K562 (cell line): ENCODE measurements around the gene GNPAT. TPM values are rescaled to one million over a fixed set of nuclear protein-coding genes. Genes with fewer than 3 reads are reported as not detected.

ENCODE experiments used
- ATAC-seq: fragments of 200-7000 bp; cut with Tn5 transposase; 3 replicates; pipeline ENCODE4 v1.9.1; 2020; ENCODE audit warnings: moderate library complexity
- BruUV-seq: library from RNA; stranded (reverse); fragments of 400-500 nt; replicated peaks from 2 replicates; lab custom pipeline; 2021; lab: Mats Ljungman, UMichigan
- CTCF ChIA-PET: fragments of 300-600 bp; formaldehyde crosslinking; extraction: SDS; loops from one replicate; lab custom pipeline; 2021; ENCODE audit warnings: low intra/inter-chr PET ratio; lab: Yijun Ruan, JAX
- POLR2A ChIA-PET: fragments of 300-600, 350-650 bp; sonication (Branson Sonifier 250); formaldehyde crosslinking; extraction: SDS; loops from one replicate; lab custom pipeline; 2021; ENCODE audit warnings: antibody characterized with exemption, inconsistent platforms; lab: Yijun Ruan, JAX
- DNase-seq, 4 experiments: peaks; one replicate each; pipeline versions ENCODE4 v3.0.0 to v3.0.0-alpha.2; 2011 to 2018; ENCODE audit warnings: low spot score in 3 of 4, mixed read lengths in 3 of 4; ENCODE audit errors: extremely low read depth in 1 of 4
- FAIRE-seq: peaks from 2 replicates; lab custom pipeline; 2011; peaks lifted over from hg19 to GRCh38; lab: Jason Lieb, UNC
- H2AFZ ChIP-seq: 2 replicates; pipeline ENCODE4 v1.6.0; 2011; ENCODE audit warnings: low read depth, low read length, control low read depth, inconsistent platforms
- H3K27ac ChIP-seq: fragments of 200-600 bp; 3 replicates; pipeline ENCODE4 v1.8.0; 2011; ENCODE audit warnings: low read depth, mild to moderate bottlenecking, control low read depth, inconsistent platforms, low read length, moderate library complexity, mixed read lengths; ENCODE audit errors: extremely low read depth
- H3K27me3 ChIP-seq, 2 experiments: fragments of 300-600 bp in 1 of 2; 2 replicates in 1 of 2; 3 replicates in 1 of 2; pipeline versions ENCODE4 v1.6.0 to v1.8.0; 2011; ENCODE audit warnings: inconsistent platforms in 2 of 2, low read length in 2 of 2, mild to moderate bottlenecking in 1 of 2, mixed read lengths in 1 of 2, moderate library complexity in 1 of 2; ENCODE audit not compliant: control insufficient read depth in 2 of 2, insufficient read depth in 2 of 2
- H3K36me3 ChIP-seq: fragments of 300-600 bp; 3 replicates; pipeline ENCODE4 v1.8.0; 2011; ENCODE audit warnings: mild to moderate bottlenecking, low read length, inconsistent platforms; ENCODE audit not compliant: control insufficient read depth, insufficient read depth
- H3K4me1 ChIP-seq, 2 experiments: fragments of 200-600 bp in 1 of 2; replicated peaks in 1 of 2; 2 replicates in 1 of 2; 3 replicates in 1 of 2; pipeline versions ENCODE4 v1.5.1 to v1.8.0; 2011; ENCODE audit warnings: inconsistent platforms in 2 of 2, low read length in 2 of 2, mild to moderate bottlenecking in 1 of 2, mixed read lengths in 1 of 2, moderate library complexity in 1 of 2; ENCODE audit not compliant: control insufficient read depth in 2 of 2, insufficient read depth in 2 of 2
- H3K4me2 ChIP-seq: 2 replicates; pipeline ENCODE4 v1.6.1; 2011; ENCODE audit warnings: low read length, control low read depth, inconsistent platforms, mixed read lengths; ENCODE audit not compliant: insufficient read depth
- H3K4me3 ChIP-seq: fragments of 200-600 bp; sonication (generic), shearing (Covaris generic); 2 replicates; pipeline ENCODE4 v1.5.1; 2016; ENCODE audit warnings: control low read depth, inconsistent platforms
- H3K79me2 ChIP-seq: fragments of 200-600 bp; 3 replicates; pipeline ENCODE4 v1.8.0; 2011; ENCODE audit warnings: low read length, inconsistent platforms; ENCODE audit not compliant: control insufficient read depth, insufficient read depth
- H3K9ac ChIP-seq, 2 experiments: 2 replicates each; pipeline versions ENCODE4 v1.6.0 to v1.6.1; 2011; ENCODE audit warnings: low read depth in 2 of 2, low read length in 2 of 2, control low read depth in 1 of 2, inconsistent platforms in 1 of 2, mild to moderate bottlenecking in 1 of 2, mixed read lengths in 1 of 2; ENCODE audit not compliant: insufficient read depth in 1 of 2
- H3K9me1 ChIP-seq: one replicate; pipeline ENCODE4 v1.6.0; 2011; ENCODE audit warnings: inconsistent platforms, mild to moderate bottlenecking, low read length, moderate library complexity; ENCODE audit not compliant: control insufficient read depth, insufficient read depth
- H3K9me3 ChIP-seq: replicated peaks from 2 replicates; pipeline ENCODE4 v1.5.1; 2011; ENCODE audit warnings: low read depth, low read length, inconsistent platforms; ENCODE audit not compliant: control insufficient read depth, insufficient read depth
- H4K20me1 ChIP-seq: replicated peaks from 2 replicates; pipeline ENCODE4 v1.6.1; 2011; ENCODE audit warnings: low read length, inconsistent platforms, mixed read lengths; ENCODE audit not compliant: control insufficient read depth, insufficient read depth
- CCAR2 ChIP-seq: fragments of 200-400 bp; formaldehyde crosslinking; IDR thresholded peaks from 2 replicates; pipeline ENCODE4 v1.6.1; 2017; ENCODE audit warnings: mild to moderate bottlenecking, low read depth, low read length
- DACH1 ChIP-seq: fragments of 450-650 bp; IDR thresholded peaks from 2 replicates; pipeline ENCODE4 v1.6.1; 2018; ENCODE audit not compliant: partially characterized antibody
- FOS ChIP-seq: IDR thresholded peaks from 3 replicates; pipeline ENCODE4 v1.6.1; 2011; ENCODE audit not compliant: insufficient read length; ENCODE audit errors: extremely low read depth
- HEY1 ChIP-seq: fragments of 250-450 bp; sonication (Bioruptor Pico); IDR thresholded peaks from 2 replicates; pipeline ENCODE4 v1.5.0; 2020; ENCODE audit warnings: mild to moderate bottlenecking, moderate library complexity, borderline replicate concordance
- KAT8 ChIP-seq: fragments of 450-650 bp; IDR thresholded peaks from 2 replicates; pipeline ENCODE4 v1.6.1; 2016; ENCODE audit warnings: low read depth, mild to moderate bottlenecking
- MED1 ChIP-seq: sonication (generic); formaldehyde crosslinking; IDR thresholded peaks from 2 replicates; pipeline ENCODE4 v1.8.1; 2023; ENCODE audit warnings: missing genetic modification reagents, borderline replicate concordance
- NCOA6 ChIP-seq: fragments of 450-650 bp; IDR thresholded peaks from 2 replicates; pipeline ENCODE4 v1.6.1; 2017; ENCODE audit warnings: mild to moderate bottlenecking
- NFATC3 ChIP-seq: fragments of 450-650 bp; IDR thresholded peaks from 2 replicates; pipeline ENCODE4 v1.6.1; 2017; ENCODE audit warnings: mild to moderate bottlenecking
- NR4A1 ChIP-seq, 2 experiments: fragments of 250-450 bp in 1 of 2; fragments of 450-650 bp in 1 of 2; sonication (Bioruptor Pico) in 1 of 2; IDR thresholded peaks; 2 replicates each; pipeline versions ENCODE4 v1.4.0 to v1.6.1; 2016 to 2020; ENCODE audit warnings: mild to moderate bottlenecking in 2 of 2, missing compliant biosample characterization in 1 of 2, missing genetic modification characterization in 1 of 2, moderate library complexity in 1 of 2
- POLR2G ChIP-seq: fragments of 200-400 bp; formaldehyde crosslinking; IDR thresholded peaks from 2 replicates; pipeline ENCODE4 v1.6.1; 2017; ENCODE audit warnings: low read depth, mild to moderate bottlenecking, antibody characterized with exemption, low read length, moderate library complexity
- PTBP1 ChIP-seq: fragments of 200-400 bp; formaldehyde crosslinking; IDR thresholded peaks from 2 replicates; pipeline ENCODE4 v1.6.1; 2017; ENCODE audit warnings: low read depth, low read length
- TFAP4 ChIP-seq: sonication (generic); formaldehyde crosslinking; IDR thresholded peaks from 2 replicates; pipeline ENCODE4 v1.8.0; 2022; ENCODE audit warnings: missing genetic modification reagents, mild to moderate bottlenecking, moderate library complexity, borderline replicate concordance
- ZC3H11A ChIP-seq: IDR thresholded peaks from 2 replicates; pipeline ENCODE4 v1.6.1; 2012; ENCODE audit warnings: low read depth, low read length, improper control_type of control experiment
- WGBS: fragments of 100-300 bp; shearing (Covaris generic); methylation state at CpG from one replicate; pipeline ENCODE4 v1.1.6; 2016; ENCODE audit warnings: low coverage, mixed read lengths; ENCODE audit not compliant: insufficient coverage; ENCODE audit errors: missing lambda C conversion rate; 5-methylcytosine and 5-hydroxymethylcytosine counted together
- in situ Hi-C: fragments of 300-500 bp; cut with MboI; formaldehyde crosslinking; loops from 4 replicates; pipeline ENCODE4 v1.15.0; 2018; ENCODE audit warnings: inconsistent platforms, mixed read lengths
- intact Hi-C: fragments of 100-400 bp; cut with micrococcal nuclease; formaldehyde crosslinking; loops from 2 replicates; pipeline ENCODE4 v1.14.2; 2022
- polyA plus RNA-seq, 8 experiments: library from polyadenylated mRNA; depleted of rRNA in 4 of 8; stranded (reverse) in 5 of 8; unstranded in 3 of 8; fragments of >200 nt; fragmentation: Nextera tagmentation in 2 of 8; fragmentation: Illumina TruSeq in 1 of 8; extraction: Ambion mirVana in 2 of 8; extraction: Trizol in 1 of 8; gene quantifications; 2 replicates each; pipeline versions ENCODE4 v1.2.1 to v1.2.3, GENCODE V29; 2011 to 2014; ENCODE audit warnings: inconsistent platforms in 1 of 8, missing spikeins in 1 of 8
- total RNA-seq, 7 experiments: library from RNA; depleted of rRNA in 6 of 7; stranded (reverse); fragments of >200 nt in 6 of 7; fragmentation: Illumina TruSeq in 2 of 7; extraction: Trizol in 2 of 7; gene quantifications; 2 replicates each; pipeline versions ENCODE4 v1.2.1 to v1.2.3, GENCODE V29; 2011 to 2021; ENCODE audit warnings: low replicate concordance in 1 of 7

GNPAT gene
- total and polyA plus RNA-seq, 9 of the 15 experiments (the other 6 are each of a cell fraction or from before 2014, with no cell fraction given), result 32.1 to 68.8 (median 50.7) TPM

- Histone ChIP-seq H3K9me3 (no peaks in the 10 kb centered on the region), H3K4me2 (no peak overlapping the region), H2AFZ (peak overlapping the region; percentile 25; the same call in 1 of the 2 replicates), H3K9ac (no peak overlapping the region), H3K27ac (no peak overlapping the region), H3K4me3 (no peak overlapping the region), H3K79me2 (no peaks in the 10 kb centered on the region), H3K27me3 (no peaks in the 10 kb centered on the region), H3K9me1 (no peaks in the 10 kb centered on the region), H3K36me3 (no peaks in the 10 kb centered on the region), H3K4me1 (peaks cover 39 to 44% of the 10 kb centered on the region in 2 experiments), H4K20me1 (peaks cover 8% of the 10 kb centered on the region)
- CTCF ChIA-PET, result interaction anchor here (0.6 kb wide), 1 partner anchor 414 kb away, joined by 3 read pairs; no protein-coding TSS in a partner anchor
- POLR2A ChIA-PET, result interaction anchor here (0.6 to 1.2 kb wide), 2 partner anchors 16 to 186 kb away, joined by 3 to 4 read pairs; no protein-coding TSS in a partner anchor
- TF ChIP-seq CCAR2 (no peak), POLR2G (0 out of 2 replicates have a peak, but pooled peaks have one; percentile 28), ZC3H11A (no peak), MED1 (no peak), PTBP1 (no peak), NFATC3 (no peak), DACH1 (no peak), KAT8 (no peak), NR4A1 (CRISPR knock-in tag; IDR thresholded peaks at IDR 0.05) (peak; percentile 68; the same call in 1 of the 2 replicates), NR4A1 (tag; IDR thresholded peaks at IDR 0.05) (no peak), TFAP4 (CRISPR knock-in tag) (no peak), HEY1 (CRISPR knock-in tag) (no peak), NCOA6 (no peak), FOS (no peak)
- in situ Hi-C loops, result no loop called here
- ATAC-seq (no peak), FAIRE-seq (no peak), DNase-seq (no peak)
- no TSS peak for BruUV-seq
- 81% methylated on average over 19 of the region's 21 CpGs for WGBS
- intact Hi-C loops, result loop anchor here (5.0 kb wide), 2 partner anchors 96 to 166 kb away; no protein-coding TSS in a partner anchor
These were observed 37.6 kb upstream of the GNPAT start for GRCh38 chr1:231203259-231204057.
